HG03159 (cell line): ENCODE measurements around the gene GJD3.

Experiments
- ATAC-seq: cut with Tn5 transposase; IDR thresholded peaks from one replicate; pipeline ENCODE4 v1.9.1; 2021; ENCODE audit warnings: mild to moderate bottlenecking, moderate library complexity; ENCODE audit not compliant: unreplicated experiment

Gene GJD3

DNA sequence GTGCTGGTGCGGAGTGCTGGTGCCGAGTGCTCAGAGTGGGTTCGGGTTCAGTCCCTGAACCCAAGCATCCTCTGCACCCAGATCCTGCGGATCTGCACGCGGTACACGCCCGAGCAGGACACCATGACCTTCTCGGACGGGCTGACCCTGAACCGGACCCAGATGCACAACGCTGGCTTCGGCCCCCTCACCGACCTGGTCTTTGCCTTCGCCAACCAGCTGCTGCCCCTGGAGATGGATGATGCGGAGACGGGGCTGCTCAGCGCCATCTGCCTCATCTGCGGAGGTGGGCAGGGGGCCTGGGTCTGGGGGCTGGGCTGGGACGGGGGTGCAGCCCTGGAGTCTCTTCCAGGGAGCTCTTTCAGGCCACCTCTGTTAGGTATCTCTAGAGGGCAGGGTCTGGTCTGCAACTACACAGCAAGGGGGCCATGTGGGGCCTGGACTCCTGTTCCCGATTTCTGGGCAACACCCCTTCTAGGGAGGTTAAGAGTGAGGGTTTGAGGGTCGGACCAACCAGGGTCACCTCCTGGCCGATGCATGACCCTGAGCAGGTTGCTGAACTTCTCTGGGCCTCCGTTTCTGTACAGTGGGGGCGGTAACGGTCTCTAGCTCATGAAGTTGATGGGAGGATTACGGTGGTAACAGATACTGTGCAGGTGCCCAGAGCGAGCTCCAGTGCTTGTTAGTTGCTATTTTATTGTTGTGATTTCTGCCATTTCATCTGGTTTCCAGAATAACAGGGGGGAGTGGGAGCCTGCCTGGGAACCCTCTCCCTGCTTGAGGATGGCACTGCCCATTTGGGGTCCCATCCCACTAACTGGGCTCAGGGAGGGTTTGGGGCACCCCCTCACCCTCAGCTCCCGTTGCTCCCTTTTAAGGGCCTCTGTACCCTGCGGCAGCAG lies 10.1 kb downstream of the GJD3 start:
- no peak for ATAC-seq

DNA sequence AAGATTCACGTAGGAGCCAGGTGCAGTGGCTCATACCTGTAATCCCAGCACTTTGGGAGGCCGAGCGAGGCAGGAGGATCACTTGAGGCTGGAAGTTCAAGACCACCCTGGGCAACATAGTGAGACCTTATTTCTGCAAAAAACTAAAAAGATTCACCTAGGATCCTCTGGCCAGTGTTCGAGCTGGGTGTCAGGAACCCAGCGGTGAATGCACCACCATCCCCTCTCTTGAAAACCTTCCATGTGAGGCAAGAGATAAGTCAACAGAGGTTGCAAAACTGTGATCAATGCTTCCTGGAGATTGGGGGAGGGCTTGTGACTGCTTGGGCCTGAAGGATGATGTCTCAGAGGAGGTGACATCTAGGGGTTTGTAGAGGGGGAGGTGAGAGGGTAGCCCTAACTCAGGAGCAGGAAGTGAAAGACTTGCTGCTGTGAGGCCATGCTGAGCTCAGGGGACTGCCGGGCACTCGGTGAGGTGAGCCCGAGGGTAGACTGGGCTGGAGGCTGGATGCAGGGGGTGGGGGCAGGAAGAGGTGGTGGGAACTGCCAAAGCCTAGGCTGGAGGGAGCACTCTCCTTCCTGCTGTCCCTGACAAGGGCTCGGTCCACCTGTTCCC lies 11.7 kb downstream of the GJD3 start:
- ATAC-seq: no peak

DNA sequence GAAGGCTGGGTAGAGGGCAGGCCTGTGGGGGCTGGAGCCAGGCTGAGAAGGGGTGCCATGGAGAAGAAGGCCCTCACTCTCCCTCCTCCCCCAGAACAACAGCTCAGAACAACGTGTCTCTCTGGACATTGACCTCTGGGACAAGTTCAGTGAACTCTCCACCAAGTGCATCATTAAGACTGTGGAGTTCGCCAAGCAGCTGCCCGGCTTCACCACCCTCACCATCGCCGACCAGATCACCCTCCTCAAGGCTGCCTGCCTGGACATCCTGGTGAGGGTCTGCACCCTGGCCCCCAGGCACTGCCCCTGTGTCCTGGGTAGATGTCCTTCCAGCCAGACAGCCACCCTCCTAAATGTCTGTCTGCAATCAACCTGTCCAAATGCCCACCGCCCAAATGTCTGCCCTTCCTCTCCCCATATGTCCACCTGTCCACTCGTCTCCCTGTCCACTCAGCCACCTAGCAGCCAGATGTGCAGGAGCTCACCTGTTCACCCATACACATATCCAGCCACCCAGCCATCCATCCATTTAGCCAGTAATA lies 12.2 kb downstream of the GJD3 start:
- ATAC-seq: no peak

- ATAC-seq: no peak
These were observed 12.9 kb downstream of the GJD3 start for GRCh38 chr17:40351359-40352236.

- no peak for ATAC-seq
These were observed 13.7 kb downstream of the GJD3 start for GRCh38 chr17:40350689-40351358.

DNA sequence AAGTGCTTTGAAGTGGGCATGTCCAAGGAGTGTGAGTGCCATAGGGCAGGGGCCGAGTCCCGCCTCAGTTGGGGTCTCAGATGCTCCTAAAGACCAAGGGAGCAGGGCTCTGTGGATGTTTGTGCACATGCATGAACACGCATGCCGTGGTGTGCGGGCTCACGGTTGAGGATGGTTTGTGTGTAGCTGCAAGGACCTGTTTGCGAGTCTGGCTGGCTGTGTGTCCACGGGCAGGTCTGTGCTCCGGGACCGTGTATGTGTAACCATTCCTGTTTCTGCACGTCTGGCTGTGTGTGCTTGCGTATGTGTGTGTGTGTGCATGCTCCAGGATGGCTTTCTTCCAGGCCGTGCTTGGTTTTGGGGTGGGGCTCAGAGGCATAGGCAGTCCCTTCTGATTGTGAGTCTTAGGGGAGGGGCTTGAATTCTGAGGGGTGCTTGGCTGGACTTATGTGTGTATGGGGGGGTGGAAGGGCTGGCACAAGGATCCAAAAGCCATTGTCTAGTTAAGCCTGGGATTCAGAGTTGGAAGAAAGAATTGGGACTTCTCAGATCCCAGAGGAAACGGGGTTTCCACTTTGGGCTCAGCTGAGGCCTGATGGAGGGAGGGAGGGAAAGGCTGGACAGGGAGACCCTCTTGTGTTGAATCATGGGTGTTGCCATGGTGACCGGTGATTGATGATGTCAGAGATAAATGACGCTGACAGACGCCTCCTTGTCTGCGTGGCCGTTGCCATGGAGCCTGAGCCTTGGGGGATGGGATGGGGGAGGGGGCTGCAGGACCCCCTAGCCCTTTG lies 14.4 kb downstream of the GJD3 start:
- ATAC-seq: no peak

GRCh38 chr17:40349477-40349894 lies 15.1 kb downstream of the GJD3 start:
- ATAC-seq: no peak

- no peak for ATAC-seq
These were observed 15.7 kb downstream of the GJD3 start for GRCh38 chr17:40348562-40349476.

- no peak for ATAC-seq
These were observed 16.4 kb downstream of the GJD3 start for GRCh38 chr17:40348136-40348504.

- ATAC-seq: no peak
These were observed 17.0 kb downstream of the GJD3 start for GRCh38 chr17:40347319-40348135.

DNA sequence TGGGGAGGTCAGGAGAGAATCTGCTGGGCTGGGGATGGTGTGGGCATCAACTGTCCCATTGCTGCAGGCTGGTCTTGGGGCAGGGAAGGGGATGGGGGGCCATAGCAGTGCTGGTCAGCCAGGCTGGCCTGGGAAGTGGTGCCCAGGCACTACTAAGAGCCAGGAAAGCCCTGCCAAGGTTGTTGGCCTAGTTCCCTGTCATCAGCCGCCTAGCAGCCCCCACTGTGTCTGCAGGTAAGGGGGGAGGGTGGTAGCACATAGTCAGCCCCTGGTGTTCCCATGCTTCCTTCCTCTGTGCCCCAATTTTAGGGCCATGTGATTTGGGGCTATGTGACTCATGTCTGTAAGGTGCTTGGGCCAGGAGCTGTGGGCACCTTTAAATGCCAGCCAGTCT lies 17.8 kb downstream of the GJD3 start:
- no peak for ATAC-seq

DNA sequence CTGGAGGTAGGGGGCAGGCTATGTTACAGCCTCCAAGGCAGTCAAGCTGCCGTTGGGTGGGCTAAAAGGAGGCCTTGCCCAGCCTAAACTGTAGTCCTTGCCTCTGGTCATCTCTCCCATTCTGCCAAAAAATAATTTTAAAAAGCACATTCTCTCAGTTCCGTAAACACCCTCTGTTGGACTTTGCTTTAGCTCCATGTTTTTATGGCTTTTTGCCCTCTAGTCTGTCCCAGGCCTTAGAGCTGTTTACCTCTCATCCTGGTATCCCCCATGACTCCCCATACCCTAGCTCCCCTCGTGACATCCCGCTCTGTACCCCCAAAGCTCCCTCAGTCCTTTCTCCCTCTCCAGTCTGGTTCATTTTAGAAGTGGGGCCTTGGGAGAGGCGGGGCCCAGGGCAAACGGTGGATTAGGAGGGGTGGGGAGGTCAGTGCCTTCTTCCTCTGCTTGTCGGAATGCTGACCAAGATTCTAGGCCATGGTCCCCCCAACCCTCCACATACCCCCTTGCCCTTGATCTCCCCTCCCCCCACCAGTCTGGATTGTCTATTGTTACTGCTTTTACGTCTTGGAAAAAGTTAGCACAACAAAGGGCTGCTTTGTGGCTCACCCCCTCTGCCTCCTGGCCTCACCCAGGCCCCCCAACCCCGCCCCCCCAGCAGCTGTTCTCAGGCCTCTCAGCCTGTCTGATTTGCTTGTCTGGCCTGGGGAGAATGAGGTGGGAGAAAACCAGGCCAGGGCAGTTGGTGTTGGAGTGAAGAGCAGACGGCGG lies 18.4 kb downstream of the GJD3 start:
- no peak for ATAC-seq

DNA sequence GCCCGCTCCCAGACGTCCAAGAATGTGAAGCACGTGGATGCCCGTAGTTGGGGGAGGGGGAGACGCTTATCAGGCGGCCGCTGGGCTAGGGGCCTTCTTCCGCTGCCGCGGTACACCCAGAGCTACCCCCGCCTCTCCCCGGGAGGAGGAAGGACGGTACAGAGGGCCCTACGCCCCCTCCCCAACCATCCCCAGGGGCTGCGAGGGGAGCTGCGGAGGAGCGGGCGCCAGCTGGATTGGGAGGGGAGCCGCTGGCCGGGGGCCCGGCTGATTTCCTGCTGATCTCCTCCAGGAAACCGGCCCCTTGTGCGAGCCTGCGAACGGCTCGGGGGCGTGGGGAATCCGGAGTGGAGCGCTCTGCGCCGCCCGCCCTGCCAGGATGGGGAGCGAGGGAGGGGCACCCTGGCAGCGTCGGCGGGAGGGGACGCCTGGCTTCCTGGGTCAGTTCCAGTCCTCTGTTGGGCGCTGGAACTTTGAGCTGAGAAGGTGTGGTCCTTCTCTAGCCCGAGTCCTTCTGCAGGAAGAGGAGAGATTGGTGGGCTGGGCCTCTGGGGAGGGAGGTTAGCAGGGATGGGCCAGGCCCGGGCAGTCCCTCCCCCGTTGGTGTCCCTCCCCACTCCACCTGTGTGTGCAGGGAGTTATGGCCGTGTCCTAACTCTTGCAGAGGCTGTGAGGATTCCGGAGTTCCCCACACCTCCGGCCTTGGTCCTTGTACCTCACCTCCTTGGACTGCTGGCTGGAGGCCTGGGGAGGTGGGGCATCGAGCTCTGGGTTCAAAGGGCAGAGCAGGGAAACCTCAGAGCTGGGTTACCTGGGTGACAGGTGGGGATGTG lies 19.2 kb downstream of the GJD3 start:
- ATAC-seq: no peak

DNA sequence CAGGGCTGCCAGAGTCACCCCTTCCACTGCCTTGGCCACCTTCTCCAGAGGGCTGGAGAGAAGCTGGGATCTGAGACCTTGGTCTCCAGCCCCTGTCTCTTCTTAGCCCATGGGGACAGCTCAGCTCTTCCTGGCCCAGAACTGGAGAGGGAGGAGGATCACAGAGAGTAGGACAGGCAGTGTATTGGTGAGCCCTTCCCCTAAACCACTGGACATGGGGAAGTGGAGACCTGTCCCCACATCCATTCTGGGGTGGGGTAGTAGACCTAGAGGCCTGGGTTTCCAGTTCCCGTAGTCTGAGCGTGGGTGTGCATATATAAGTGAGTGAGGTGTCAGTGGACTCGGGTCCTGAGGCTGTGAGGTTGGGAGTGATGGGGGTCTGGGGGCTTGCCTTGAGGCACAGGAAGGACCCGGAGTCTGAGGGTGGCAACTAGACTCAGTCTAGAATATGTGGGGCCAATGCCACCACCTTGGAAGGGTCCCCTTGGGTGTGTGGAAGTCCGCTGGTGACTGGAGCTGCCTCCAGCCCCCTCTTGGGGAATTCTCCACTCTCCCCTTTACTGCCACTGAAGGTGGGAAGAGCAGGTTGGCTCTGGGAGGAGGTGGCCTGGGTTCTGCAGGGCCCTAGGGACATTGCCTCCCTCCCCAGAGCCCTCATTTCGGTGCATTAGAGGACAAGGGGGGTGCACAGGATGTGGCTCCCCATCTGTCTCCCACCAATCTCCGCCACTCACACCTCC lies 19.9 kb downstream of the GJD3 start:
- no peak for ATAC-seq

GRCh38 chr17:40343219-40344119 lies 21.1 kb downstream of the GJD3 start:
- ATAC-seq: no peak
